Measurements from ENCODE around the gene CBY1.

CBY1 gene

GRCh38 chr22:38653741-38654140, 2.7 kb upstream of the CBY1 start:
- Histone ChIP-seq H3K36me3 (ENCODE audit: insufficient read depth, low read length) (no peaks in the 10 kb centered on the region), H3K27me3 (ENCODE audit: control insufficient read depth in 1 of 2, insufficient read depth in 2 of 2, low read length in 2 of 2) (no peaks in the 10 kb centered on the region), H3K4me3 (ENCODE audit: low read depth in 1 of 2, low read length in 2 of 2) (no peak overlapping the region), H3K4me1 (ENCODE audit: insufficient read depth, low read length) (peaks cover 10% of the 10 kb centered on the region), H3K27ac (ENCODE audit: low read depth, low read length) (no peak overlapping the region), H3K9ac (ENCODE audit: low read length) (no peak overlapping the region), H3K9me3 (ENCODE audit: low read length) (no peaks in the 10 kb centered on the region)

- Histone ChIP-seq H3K27me3 (ENCODE audit: control insufficient read depth in 1 of 2, insufficient read depth in 2 of 2, low read length in 2 of 2) (no peaks in the 10 kb centered on the region), H3K36me3 (ENCODE audit: insufficient read depth, low read length) (no peaks in the 10 kb centered on the region), H3K4me1 (ENCODE audit: insufficient read depth, low read length) (peaks cover 10% of the 10 kb centered on the region), H3K27ac (ENCODE audit: low read depth, low read length) (peak overlapping the region; percentile 95), H3K9ac (ENCODE audit: low read length) (peak overlapping the region; percentile 60), H3K9me3 (ENCODE audit: low read length) (no peaks in the 10 kb centered on the region), H3K4me3 (ENCODE audit: low read depth in 1 of 2, low read length in 2 of 2) (peak overlapping the region; percentile 75 to 97)
Observed at GRCh38 chr22:38655519-38656255, 751 bp upstream of the CBY1 start.

GRCh38 chr22:38657045-38657909, 839 bp downstream of the CBY1 start:
- H3K9me3 ChIP-seq (ENCODE audit: low read length), result no peaks in the 10 kb centered on the region
- H3K27ac ChIP-seq (ENCODE audit: low read depth, low read length), result peak overlapping the region; percentile 95
- H3K9ac ChIP-seq (ENCODE audit: low read length), result peak overlapping the region; percentile 60
- no peaks in the 10 kb centered on the region for H3K27me3 ChIP-seq (ENCODE audit: control insufficient read depth in 1 of 2, insufficient read depth in 2 of 2, low read length in 2 of 2)
- H3K36me3 ChIP-seq (ENCODE audit: insufficient read depth, low read length), result no peaks in the 10 kb centered on the region
- peaks cover 10% of the 10 kb centered on the region for H3K4me1 ChIP-seq (ENCODE audit: insufficient read depth, low read length)
- peak overlapping the region; percentile 75 to 97 for H3K4me3 ChIP-seq (ENCODE audit: low read depth in 1 of 2, low read length in 2 of 2)

- Histone ChIP-seq H3K9me3 (ENCODE audit: low read length) (no peaks in the 10 kb centered on the region), H3K4me3 (ENCODE audit: low read depth in 1 of 2, low read length in 2 of 2) (no peak overlapping the region), H3K9ac (ENCODE audit: low read length) (no peak overlapping the region), H3K27ac (ENCODE audit: low read depth, low read length) (no peak overlapping the region), H3K36me3 (ENCODE audit: insufficient read depth, low read length) (peaks cover 23% of the 10 kb centered on the region), H3K27me3 (ENCODE audit: control insufficient read depth in 1 of 2, insufficient read depth in 2 of 2, low read length in 2 of 2) (no peaks in the 10 kb centered on the region), H3K4me1 (ENCODE audit: insufficient read depth, low read length) (no peaks in the 10 kb centered on the region)
Observed at GRCh38 chr22:38674888-38675287, 18.4 kb downstream of the CBY1 start.

- Histone ChIP-seq H3K9ac (ENCODE audit: low read length) (no peak overlapping the region), H3K4me1 (ENCODE audit: insufficient read depth, low read length) (no peaks in the 10 kb centered on the region), H3K36me3 (ENCODE audit: insufficient read depth, low read length) (peaks cover 19% of the 10 kb centered on the region), H3K4me3 (ENCODE audit: low read depth in 1 of 2, low read length in 2 of 2) (no peak overlapping the region), H3K27me3 (ENCODE audit: control insufficient read depth in 1 of 2, insufficient read depth in 2 of 2, low read length in 2 of 2) (no peaks in the 10 kb centered on the region), H3K9me3 (ENCODE audit: low read length) (no peaks in the 10 kb centered on the region), H3K27ac (ENCODE audit: low read depth, low read length) (no peak overlapping the region)
Observed at GRCh38 chr22:38675833-38676232, 19.4 kb downstream of the CBY1 start.

- Histone ChIP-seq H3K36me3 (ENCODE audit: insufficient read depth, low read length) (peaks cover 35% of the 10 kb centered on the region), H3K9me3 (ENCODE audit: low read length) (no peaks in the 10 kb centered on the region), H3K27me3 (ENCODE audit: control insufficient read depth in 1 of 2, insufficient read depth in 2 of 2, low read length in 2 of 2) (no peaks in the 10 kb centered on the region), H3K4me3 (ENCODE audit: low read depth in 1 of 2, low read length in 2 of 2) (peak within 1 kb of the TSS; percentile 76 to 95), H3K27ac (ENCODE audit: low read depth, low read length) (peak within 1 kb of the TSS; percentile 84), H3K9ac (ENCODE audit: low read length) (peak within 1 kb of the TSS; percentile 75), H3K4me1 (ENCODE audit: insufficient read depth, low read length) (peaks cover 11% of the 10 kb centered on the region)
Observed at GRCh38 chr22:38681582-38682335, 25.3 kb downstream of the CBY1 start, which contains the start of gene TOMM22. Gene TOMM22, plus strand, starts transcription at chr22:38681957. Its CDS starts 22 bp downstream, at chr22:38681979.

GRCh38 chr22:38684895-38685294, 28.5 kb downstream of the CBY1 start:
- no peak overlapping the region for H3K27ac ChIP-seq (ENCODE audit: low read depth, low read length)
- peaks cover 11% of the 10 kb centered on the region for H3K4me1 ChIP-seq (ENCODE audit: insufficient read depth, low read length)
- H3K9me3 ChIP-seq (ENCODE audit: low read length), result no peaks in the 10 kb centered on the region
- no peak overlapping the region for H3K9ac ChIP-seq (ENCODE audit: low read length)
- H3K36me3 ChIP-seq (ENCODE audit: insufficient read depth, low read length), result peaks cover 59% of the 10 kb centered on the region
- no peak overlapping the region for H3K4me3 ChIP-seq (ENCODE audit: low read depth in 1 of 2, low read length in 2 of 2)
- H3K27me3 ChIP-seq (ENCODE audit: control insufficient read depth in 1 of 2, insufficient read depth in 2 of 2, low read length in 2 of 2), result no peaks in the 10 kb centered on the region

GRCh38 chr22:38685761-38686160, 29.3 kb downstream of the CBY1 start:
- no peak overlapping the region for H3K9ac ChIP-seq (ENCODE audit: low read length)
- H3K4me1 ChIP-seq (ENCODE audit: insufficient read depth, low read length), result peaks cover 11% of the 10 kb centered on the region
- no peaks in the 10 kb centered on the region for H3K27me3 ChIP-seq (ENCODE audit: control insufficient read depth in 1 of 2, insufficient read depth in 2 of 2, low read length in 2 of 2)
- no peak overlapping the region for H3K4me3 ChIP-seq (ENCODE audit: low read depth in 1 of 2, low read length in 2 of 2)
- no peaks in the 10 kb centered on the region for H3K9me3 ChIP-seq (ENCODE audit: low read length)
- peaks cover 59% of the 10 kb centered on the region for H3K36me3 ChIP-seq (ENCODE audit: insufficient read depth, low read length)
- H3K27ac ChIP-seq (ENCODE audit: low read depth, low read length), result no peak overlapping the region

GRCh38 chr22:38689651-38690050, 33.2 kb downstream of the CBY1 start:
- Histone ChIP-seq H3K36me3 (ENCODE audit: insufficient read depth, low read length) (peaks cover 49% of the 10 kb centered on the region), H3K4me3 (ENCODE audit: low read depth in 1 of 2, low read length in 2 of 2) (no peak overlapping the region), H3K4me1 (ENCODE audit: insufficient read depth, low read length) (no peaks in the 10 kb centered on the region), H3K9ac (ENCODE audit: low read length) (no peak overlapping the region), H3K27me3 (ENCODE audit: control insufficient read depth in 1 of 2, insufficient read depth in 2 of 2, low read length in 2 of 2) (no peaks in the 10 kb centered on the region), H3K27ac (ENCODE audit: low read depth, low read length) (no peak overlapping the region), H3K9me3 (ENCODE audit: low read length) (no peaks in the 10 kb centered on the region)

GRCh38 chr22:38694049-38694448, 37.6 kb downstream of the CBY1 start:
- Histone ChIP-seq H3K27me3 (ENCODE audit: control insufficient read depth in 1 of 2, insufficient read depth in 2 of 2, low read length in 2 of 2) (no peaks in the 10 kb centered on the region), H3K27ac (ENCODE audit: low read depth, low read length) (no peak overlapping the region), H3K4me3 (ENCODE audit: low read depth in 1 of 2, low read length in 2 of 2) (no peak overlapping the region), H3K4me1 (ENCODE audit: insufficient read depth, low read length) (peaks cover 31% of the 10 kb centered on the region), H3K36me3 (ENCODE audit: insufficient read depth, low read length) (peaks cover 9% of the 10 kb centered on the region), H3K9ac (ENCODE audit: low read length) (no peak overlapping the region), H3K9me3 (ENCODE audit: low read length) (no peaks in the 10 kb centered on the region)

GRCh38 chr22:38694940-38695339, 38.5 kb downstream of the CBY1 start:
- Histone ChIP-seq H3K4me1 (ENCODE audit: insufficient read depth, low read length) (peaks cover 39% of the 10 kb centered on the region), H3K9me3 (ENCODE audit: low read length) (no peaks in the 10 kb centered on the region), H3K27ac (ENCODE audit: low read depth, low read length) (no peak overlapping the region), H3K4me3 (ENCODE audit: low read depth in 1 of 2, low read length in 2 of 2) (no peak overlapping the region), H3K9ac (ENCODE audit: low read length) (no peak overlapping the region), H3K27me3 (ENCODE audit: control insufficient read depth in 1 of 2, insufficient read depth in 2 of 2, low read length in 2 of 2) (no peaks in the 10 kb centered on the region), H3K36me3 (ENCODE audit: insufficient read depth, low read length) (peaks cover 5% of the 10 kb centered on the region)
